ENCODE results near the gene MPL.
"Not testable (repeated sequence)": the region's sequence is repeated elsewhere in the genome, so short reads cannot be mapped to it uniquely, and the experiment has no call there.

MPL gene

DNA sequence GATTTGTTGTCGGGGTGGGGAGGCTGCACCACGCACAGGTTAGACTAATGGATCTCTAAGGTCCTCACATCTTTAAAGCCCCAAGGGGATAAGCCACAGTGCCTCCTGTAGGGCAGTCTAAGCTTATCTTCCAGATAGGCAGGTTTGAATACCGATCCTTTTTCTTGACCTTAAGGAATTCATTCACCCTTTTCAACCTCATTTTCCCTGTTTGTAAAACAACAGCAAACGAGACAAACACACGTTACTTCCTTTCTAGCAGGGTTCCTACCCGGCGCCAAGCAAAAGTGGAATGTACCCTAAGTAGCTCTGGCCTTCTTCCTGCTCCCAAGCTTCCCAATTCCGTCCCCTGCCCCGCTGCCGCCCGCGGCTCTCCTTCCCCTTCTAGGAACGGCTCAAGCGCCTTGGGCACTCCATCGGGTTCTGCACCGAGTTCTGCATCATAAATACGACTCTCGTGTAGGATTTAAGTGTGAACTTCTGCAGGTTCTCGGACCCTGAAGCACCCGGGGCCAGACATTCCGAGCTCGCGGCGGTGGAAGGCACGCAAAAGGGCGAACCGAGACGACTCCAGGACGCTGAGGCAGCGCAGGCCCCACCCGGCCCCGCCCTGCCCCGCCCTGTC lies 20.6 kb downstream of the MPL start:
- DNase-seq = peak; percentile 49

DNA sequence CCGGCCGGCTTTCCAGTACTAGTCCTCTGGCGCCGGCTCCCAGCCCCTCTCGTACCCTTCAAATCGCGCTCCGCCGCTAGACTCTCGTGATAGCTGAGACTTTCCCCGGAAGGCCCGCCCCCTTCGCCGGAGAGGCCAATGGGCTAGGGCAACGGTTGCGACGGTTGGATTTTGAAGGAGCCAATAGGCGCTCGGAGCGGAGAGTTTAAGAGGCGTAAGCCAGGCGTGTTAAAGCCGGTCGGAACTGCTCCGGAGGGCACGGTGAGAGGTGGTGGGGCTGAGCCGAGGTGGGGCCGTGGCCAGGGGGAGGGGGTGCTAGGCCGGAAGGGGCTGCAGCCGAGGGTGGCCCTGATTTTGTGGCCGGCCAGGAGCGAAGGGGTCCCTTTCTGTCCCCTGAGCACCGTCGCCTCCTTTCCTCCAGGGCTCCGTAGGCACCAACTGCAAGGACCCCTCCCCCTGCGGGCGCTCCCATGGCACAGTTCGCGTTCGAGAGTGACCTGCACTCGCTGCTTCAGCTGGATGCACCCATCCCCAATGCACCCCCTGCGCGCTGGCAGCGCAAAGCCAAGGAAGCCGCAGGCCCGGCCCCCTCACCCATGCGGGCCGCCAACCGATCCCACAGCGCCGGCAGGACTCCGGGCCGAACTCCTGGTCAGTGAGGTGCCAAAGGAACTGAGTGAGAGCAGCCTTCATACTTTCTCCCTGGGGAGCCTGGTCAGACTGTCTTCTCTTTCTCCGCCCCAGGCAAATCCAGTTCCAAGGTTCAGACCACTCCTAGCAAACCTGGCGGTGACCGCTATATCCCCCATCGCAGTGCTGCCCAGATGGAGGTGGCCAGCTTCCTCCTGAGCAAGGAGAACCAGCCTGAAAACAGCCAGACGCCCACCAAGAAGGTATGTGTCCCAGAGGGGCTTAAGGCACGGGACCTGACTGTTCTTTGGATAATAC lies 21.4 kb downstream of the MPL start, which contains the start of gene CDC20:
Gene CDC20, plus strand, starts transcription at position 236 of the 948 bp plus-strand sequence. Its CDS starts 235 bp downstream, at position 471.
- peak; percentile 99 for DNase-seq

DNA sequence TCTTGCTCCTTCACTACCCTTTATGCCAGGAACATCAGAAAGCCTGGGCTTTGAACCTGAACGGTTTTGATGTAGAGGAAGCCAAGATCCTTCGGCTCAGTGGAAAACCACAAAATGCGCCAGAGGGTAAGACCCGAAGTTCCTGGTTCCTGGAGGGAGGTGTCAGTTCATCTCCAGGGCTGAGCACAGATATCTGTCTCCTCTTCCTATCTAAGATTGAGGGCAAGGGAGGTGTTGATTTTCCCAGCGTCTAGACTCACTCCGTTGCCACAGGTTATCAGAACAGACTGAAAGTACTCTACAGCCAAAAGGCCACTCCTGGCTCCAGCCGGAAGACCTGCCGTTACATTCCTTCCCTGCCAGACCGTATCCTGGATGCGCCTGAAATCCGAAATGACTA lies 22.1 kb downstream of the MPL start:
- DNase-seq = no peak

- DNase-seq = no peak
Measured at GRCh38 chr1:43360616-43361015, 23.0 kb downstream of the MPL start.

- peak; percentile 29 for DNase-seq
Measured at GRCh38 chr1:43363283-43363934, 25.8 kb downstream of the MPL start.

- no peak for DNase-seq
Measured at GRCh38 chr1:43363935-43364525, 26.4 kb downstream of the MPL start.

- DNase-seq = no peak
Measured at GRCh38 chr1:43365678-43366077, 28.1 kb downstream of the MPL start.

DNA sequence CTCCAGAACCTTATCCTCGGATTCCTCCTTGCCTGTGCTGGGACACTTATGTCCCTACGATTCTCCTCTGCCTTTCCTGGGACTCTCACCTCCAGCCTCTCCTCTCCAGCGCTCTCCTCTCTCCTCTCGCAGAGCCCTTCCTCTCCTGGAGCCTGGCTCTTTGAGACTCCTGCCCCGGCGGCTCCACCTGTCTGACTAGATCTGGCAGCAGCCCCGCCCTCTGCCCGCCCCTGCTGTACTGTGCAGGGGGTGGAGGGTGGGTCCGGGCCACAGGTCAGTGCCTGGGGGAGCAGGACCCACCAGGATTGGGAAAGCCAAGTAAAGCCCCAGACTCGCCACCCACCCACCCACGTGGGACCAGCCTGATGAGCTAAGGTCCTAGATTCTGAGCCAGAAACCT lies 28.6 kb downstream of the MPL start:
- no peak for DNase-seq

GRCh38 chr1:43366601-43367025 lies 29.0 kb downstream of the MPL start:
- no peak for DNase-seq

- peak; percentile 29 for DNase-seq
Measured at GRCh38 chr1:43367026-43367903, 29.6 kb downstream of the MPL start.

- peak; percentile 97 for DNase-seq
Measured at GRCh38 chr1:43367904-43368645, 30.5 kb downstream of the MPL start, which contains the start of gene ELOVL1. Gene ELOVL1, minus strand, starts transcription at chr1:43368011. Its CDS starts 2,402 bp downstream, at chr1:43365609.

DNA sequence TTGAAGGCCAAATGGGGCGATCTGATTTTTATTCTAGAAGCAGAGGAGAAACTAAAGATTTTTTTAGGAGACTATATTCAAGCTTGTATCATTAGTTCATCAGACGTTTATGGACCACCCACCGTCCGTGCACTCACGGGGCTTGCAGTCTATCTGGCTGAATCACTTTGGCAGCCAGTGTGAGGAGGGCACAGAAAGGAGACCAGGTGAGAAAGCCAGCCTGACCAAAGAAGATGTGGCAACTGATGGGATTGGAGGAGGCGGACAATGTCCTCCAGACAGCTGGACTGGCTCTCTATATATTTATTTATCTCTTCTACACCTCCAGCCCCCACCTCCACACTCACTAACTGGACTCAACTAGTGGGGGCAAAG lies 31.0 kb downstream of the MPL start:
- no peak for DNase-seq

- not testable (repeated sequence) for DNase-seq
Measured at GRCh38 chr1:43369779-43370178, 32.2 kb downstream of the MPL start.

GRCh38 chr1:43370564-43370963 lies 32.9 kb downstream of the MPL start:
- no peak for DNase-seq

DNA sequence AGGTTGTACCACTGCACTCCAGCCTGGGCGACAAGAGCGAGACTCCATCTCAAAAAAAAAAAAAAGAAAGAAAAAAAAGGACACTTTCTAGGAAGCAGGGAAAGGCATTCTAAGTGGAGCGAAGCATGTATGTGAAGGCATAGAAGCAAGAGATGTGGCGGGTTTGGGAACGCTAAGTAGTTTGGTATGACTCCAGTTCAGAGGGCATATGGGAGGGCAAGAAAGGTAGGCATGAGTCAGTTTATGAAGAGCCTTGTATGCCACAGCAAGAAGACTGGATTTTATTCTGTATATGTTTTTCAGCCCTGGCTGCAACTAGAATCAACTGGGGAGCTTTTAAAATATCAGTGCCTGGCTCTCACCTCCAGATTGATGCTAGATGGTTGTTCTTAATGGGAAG lies 34.6 kb downstream of the MPL start:
- DNase-seq = no peak

GRCh38 chr1:43373066-43373940 lies 35.7 kb downstream of the MPL start:
- DNase-seq = peak; percentile 46

DNA sequence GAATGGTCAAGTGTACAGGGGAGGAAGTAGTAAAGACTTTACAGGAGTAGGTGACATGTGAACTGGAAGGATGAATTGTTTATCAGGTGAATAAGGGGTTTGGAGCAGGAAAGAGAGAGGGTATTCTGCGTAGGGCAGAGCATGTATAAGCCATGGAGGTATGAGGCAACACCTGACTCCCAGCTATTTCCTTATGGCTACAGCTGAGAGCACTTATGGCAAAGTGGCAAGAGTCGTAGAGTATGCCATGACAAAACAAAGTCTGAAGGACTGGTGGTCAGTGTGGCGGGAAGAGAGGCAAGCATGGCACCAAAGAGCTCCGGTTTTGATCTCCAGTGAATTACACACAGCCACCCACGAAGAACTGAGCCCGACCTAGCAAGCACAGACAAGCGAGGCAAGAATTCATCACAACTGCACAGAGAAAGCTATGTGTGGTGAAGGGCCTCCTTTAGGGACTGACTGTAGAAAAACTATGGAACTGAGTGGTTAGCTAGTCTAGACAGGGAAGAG lies 39.2 kb downstream of the MPL start:
- DNase-seq = no peak

DNA sequence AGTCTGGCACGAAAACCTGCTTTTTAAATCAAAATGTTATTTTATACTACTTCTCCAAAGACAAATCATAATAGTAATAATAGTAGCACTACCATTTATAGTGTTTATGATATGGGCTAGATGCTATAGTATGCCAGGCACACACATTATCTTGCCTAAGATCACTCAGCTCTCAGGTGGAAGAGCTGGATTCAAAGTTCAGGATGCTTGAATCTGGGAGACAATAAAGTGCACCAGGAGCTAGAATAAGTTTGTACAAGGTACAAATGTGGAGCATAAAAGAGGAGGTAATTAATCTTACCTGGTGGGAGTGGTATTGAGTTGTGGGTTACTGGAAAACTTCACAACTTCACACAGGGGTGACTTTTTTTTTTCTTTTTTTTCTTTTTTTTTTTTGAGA lies 40.2 kb downstream of the MPL start:
- DNase-seq = no peak

GRCh38 chr1:43379476-43379875 lies 41.9 kb downstream of the MPL start:
- no peak for DNase-seq

- DNase-seq = peak; percentile 90
Measured at GRCh38 chr1:43381612-43382011, 44.0 kb downstream of the MPL start.
